PC-3 (cell line): Measurements from ENCODE around the gene GALR1.

Source experiments
- EZH2phosphoT487 ChIP-seq: fragments of 300-600 bp; sonication (generic); IDR thresholded peaks from 2 replicates; pipeline ENCODE4 v1.6.1; 2018; ENCODE audit warnings: mild to moderate bottlenecking, antibody characterized with exemption, low read length, borderline replicate concordance
- TF ChIP-seq, protein P1 (sequence below): fragments of 300-600 bp; sonication (generic); conservative IDR thresholded peaks from 2 replicates; pipeline ENCODE4 v1.5.1; 2017; ENCODE audit warnings: antibody characterized with exemption, low read depth, mild to moderate bottlenecking, low read length

DNA sequence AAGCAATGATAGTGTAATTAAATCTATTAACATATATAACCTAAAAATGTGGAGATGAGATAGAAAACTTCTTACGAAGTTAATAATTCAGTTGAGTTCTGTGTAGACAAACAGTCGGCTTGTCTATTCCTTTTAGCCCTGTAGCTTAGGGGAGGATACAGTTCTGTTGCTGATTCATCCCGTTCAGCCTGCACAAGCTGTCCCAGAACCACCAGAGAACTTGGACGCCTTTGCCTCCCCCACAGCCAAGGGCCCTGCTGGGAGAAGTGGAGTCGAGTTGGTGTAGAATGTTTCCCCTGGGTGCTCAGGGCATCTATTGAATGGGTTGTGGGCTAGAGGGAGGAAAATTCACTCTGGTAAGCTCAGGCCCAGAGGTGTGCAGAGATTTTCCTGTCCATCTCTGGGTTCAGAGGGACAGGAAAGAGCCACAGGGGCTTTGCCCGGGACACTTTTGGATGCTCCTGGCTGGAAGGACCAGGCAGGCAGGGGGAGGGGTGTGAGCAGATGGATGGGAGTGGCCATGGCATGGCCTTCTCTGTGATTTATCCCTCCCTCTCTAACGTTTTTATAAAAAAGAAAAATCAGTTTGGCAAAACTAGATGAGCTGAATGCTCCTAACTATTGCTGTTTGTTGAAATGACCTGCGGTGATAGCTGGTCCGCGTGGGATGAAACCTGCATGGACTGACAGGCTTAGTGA lies 42.8 kb upstream of the GALR1 start:
- TF ChIP-seq, protein P1, sequence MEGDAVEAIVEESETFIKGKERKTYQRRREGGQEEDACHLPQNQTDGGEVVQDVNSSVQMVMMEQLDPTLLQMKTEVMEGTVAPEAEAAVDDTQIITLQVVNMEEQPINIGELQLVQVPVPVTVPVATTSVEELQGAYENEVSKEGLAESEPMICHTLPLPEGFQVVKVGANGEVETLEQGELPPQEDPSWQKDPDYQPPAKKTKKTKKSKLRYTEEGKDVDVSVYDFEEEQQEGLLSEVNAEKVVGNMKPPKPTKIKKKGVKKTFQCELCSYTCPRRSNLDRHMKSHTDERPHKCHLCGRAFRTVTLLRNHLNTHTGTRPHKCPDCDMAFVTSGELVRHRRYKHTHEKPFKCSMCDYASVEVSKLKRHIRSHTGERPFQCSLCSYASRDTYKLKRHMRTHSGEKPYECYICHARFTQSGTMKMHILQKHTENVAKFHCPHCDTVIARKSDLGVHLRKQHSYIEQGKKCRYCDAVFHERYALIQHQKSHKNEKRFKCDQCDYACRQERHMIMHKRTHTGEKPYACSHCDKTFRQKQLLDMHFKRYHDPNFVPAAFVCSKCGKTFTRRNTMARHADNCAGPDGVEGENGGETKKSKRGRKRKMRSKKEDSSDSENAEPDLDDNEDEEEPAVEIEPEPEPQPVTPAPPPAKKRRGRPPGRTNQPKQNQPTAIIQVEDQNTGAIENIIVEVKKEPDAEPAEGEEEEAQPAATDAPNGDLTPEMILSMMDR = no peak
- TF ChIP-seq EZH2phosphoT487 = no peak
